ENCODE measurements around the gene CRABP1. TPM values are rescaled to one million over a fixed set of nuclear protein-coding genes. Genes with fewer than 3 reads are reported as not detected.
A peak's percentile ranks its signal among the peaks of the same experiment; 100 is the strongest.

Gene CRABP1
- total and polyA plus RNA-seq, 2 donors from 2014 or later = 61.0 TPM; not detected in 1

GRCh38 chr15:78322724-78323521 lies 17.2 kb upstream of the CRABP1 start:
- H3K9me3 ChIP-seq (ENCODE audit: control insufficient read depth in 2 of 3, insufficient read depth in 1 of 3, low read length in 3 of 3) = no peaks in the 10 kb centered on the region
- FAIRE-seq (no peak), DNase-seq (peak in 1 of 5 donors; percentile 26)
- no peaks in the 10 kb centered on the region for H3K27me3 ChIP-seq (ENCODE audit: control insufficient read depth, insufficient read depth, low read length)
- H3K9ac ChIP-seq (ENCODE audit: low read length in 3 of 3) = no peak overlapping the region
- no peak overlapping the region for H3K4me3 ChIP-seq (ENCODE audit: low read length in 3 of 3)
- H3K36me3 ChIP-seq (ENCODE audit: control insufficient read depth in 2 of 3, insufficient read depth in 3 of 3, low read length in 3 of 3) = no peaks in the 10 kb centered on the region
- intact Hi-C loops (cut with DNase I) = no loop called here
- no peak overlapping the region for H3K27ac ChIP-seq (ENCODE audit: low read depth in 2 of 2, low read length in 2 of 2)
- peaks cover 0 to 3% (median 0%) of the 10 kb centered on the region in 3 donors for H3K4me1 ChIP-seq (ENCODE audit: control insufficient read depth in 2 of 3, insufficient read depth in 2 of 3, low read depth in 1 of 3, low read length in 3 of 3)
- TF ChIP-seq, protein P1, sequence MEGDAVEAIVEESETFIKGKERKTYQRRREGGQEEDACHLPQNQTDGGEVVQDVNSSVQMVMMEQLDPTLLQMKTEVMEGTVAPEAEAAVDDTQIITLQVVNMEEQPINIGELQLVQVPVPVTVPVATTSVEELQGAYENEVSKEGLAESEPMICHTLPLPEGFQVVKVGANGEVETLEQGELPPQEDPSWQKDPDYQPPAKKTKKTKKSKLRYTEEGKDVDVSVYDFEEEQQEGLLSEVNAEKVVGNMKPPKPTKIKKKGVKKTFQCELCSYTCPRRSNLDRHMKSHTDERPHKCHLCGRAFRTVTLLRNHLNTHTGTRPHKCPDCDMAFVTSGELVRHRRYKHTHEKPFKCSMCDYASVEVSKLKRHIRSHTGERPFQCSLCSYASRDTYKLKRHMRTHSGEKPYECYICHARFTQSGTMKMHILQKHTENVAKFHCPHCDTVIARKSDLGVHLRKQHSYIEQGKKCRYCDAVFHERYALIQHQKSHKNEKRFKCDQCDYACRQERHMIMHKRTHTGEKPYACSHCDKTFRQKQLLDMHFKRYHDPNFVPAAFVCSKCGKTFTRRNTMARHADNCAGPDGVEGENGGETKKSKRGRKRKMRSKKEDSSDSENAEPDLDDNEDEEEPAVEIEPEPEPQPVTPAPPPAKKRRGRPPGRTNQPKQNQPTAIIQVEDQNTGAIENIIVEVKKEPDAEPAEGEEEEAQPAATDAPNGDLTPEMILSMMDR (IDR thresholded peaks at IDR 0.05; ENCODE audit: borderline replicate concordance, extremely low read depth, insufficient read depth) = no peak

DNA sequence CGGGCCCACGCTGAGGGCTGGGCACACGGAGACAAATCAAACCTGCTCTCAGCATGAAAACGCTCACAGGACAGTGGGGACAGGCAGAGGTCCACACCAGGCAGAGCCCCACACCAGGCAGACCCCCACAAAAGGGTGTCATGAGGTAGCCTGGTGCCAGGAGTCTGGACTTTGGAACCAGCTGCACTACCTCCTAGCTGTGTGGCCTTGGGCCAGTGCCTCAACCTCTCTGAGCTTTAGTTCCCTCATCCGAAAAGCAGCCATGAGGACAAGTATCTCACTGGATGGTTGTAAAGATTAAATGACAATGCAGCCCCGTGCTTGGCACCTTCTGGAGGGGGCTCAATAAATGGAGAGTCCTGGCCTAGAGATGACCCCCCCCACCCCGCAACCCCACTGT lies 16.5 kb upstream of the CRABP1 start:
- FAIRE-seq = no peak
- Histone ChIP-seq H3K4me3 (ENCODE audit: low read length in 3 of 3) (no peak overlapping the region), H3K36me3 (ENCODE audit: control insufficient read depth in 2 of 3, insufficient read depth in 3 of 3, low read length in 3 of 3) (no peaks in the 10 kb centered on the region), H3K9ac (ENCODE audit: low read length in 3 of 3) (no peak overlapping the region), H3K4me1 (ENCODE audit: control insufficient read depth in 2 of 3, insufficient read depth in 2 of 3, low read depth in 1 of 3, low read length in 3 of 3) (peaks cover 0 to 3% (median 0%) of the 10 kb centered on the region in 3 donors), H3K27me3 (ENCODE audit: control insufficient read depth, insufficient read depth, low read length) (no peaks in the 10 kb centered on the region), H3K9me3 (ENCODE audit: control insufficient read depth in 2 of 3, insufficient read depth in 1 of 3, low read length in 3 of 3) (no peaks in the 10 kb centered on the region), H3K27ac (ENCODE audit: low read depth in 2 of 2, low read length in 2 of 2) (no peak overlapping the region)
- intact Hi-C loops (cut with DNase I) = no loop called here
- DNase-seq = peak in 1 of 5 donors; percentile 18
- TF ChIP-seq, protein P1 (IDR thresholded peaks at IDR 0.05; ENCODE audit: borderline replicate concordance, extremely low read depth, insufficient read depth) = no peak

GRCh38 chr15:78324144-78324543 lies 16.0 kb upstream of the CRABP1 start:
- Histone ChIP-seq H3K27me3 (ENCODE audit: control insufficient read depth, insufficient read depth, low read length) (no peaks in the 10 kb centered on the region), H3K9me3 (ENCODE audit: control insufficient read depth in 2 of 3, insufficient read depth in 1 of 3, low read length in 3 of 3) (no peaks in the 10 kb centered on the region), H3K9ac (ENCODE audit: low read length in 3 of 3) (no peak overlapping the region), H3K4me3 (ENCODE audit: low read length in 3 of 3) (no peak overlapping the region), H3K36me3 (ENCODE audit: control insufficient read depth in 2 of 3, insufficient read depth in 3 of 3, low read length in 3 of 3) (no peaks in the 10 kb centered on the region), H3K4me1 (ENCODE audit: control insufficient read depth in 2 of 3, insufficient read depth in 2 of 3, low read depth in 1 of 3, low read length in 3 of 3) (peaks cover 0 to 3% (median 0%) of the 10 kb centered on the region in 3 donors), H3K27ac (ENCODE audit: low read depth in 2 of 2, low read length in 2 of 2) (no peak overlapping the region)
- DNase-seq = peak in 1 of 5 donors; percentile 20
- no peak for FAIRE-seq
- TF ChIP-seq, protein P1 (IDR thresholded peaks at IDR 0.05; ENCODE audit: borderline replicate concordance, extremely low read depth, insufficient read depth) = no peak
- intact Hi-C loops (cut with DNase I) = no loop called here
